DOHH2 (cell line): ENCODE results near the gene IGF2BP1.
"Not testable (repeated sequence)": the region's sequence is repeated elsewhere in the genome, so short reads cannot be mapped to it uniquely, and the experiment has no call there.

Experiments used
- H3F3A ChIP-seq: fragments of 200-600 bp; sonication (generic), shearing (Covaris generic); 2 replicates; pipeline ENCODE4 v1.6.0; 2016; ENCODE audit warnings: antibody characterized with exemption, mild to moderate bottlenecking; ENCODE audit not compliant: control insufficient read depth, insufficient read depth
- H3K27ac ChIP-seq: fragments of 200-600 bp; sonication (generic); 2 replicates; pipeline ENCODE4 v1.5.1; 2014; ENCODE audit warnings: low read depth, mild to moderate bottlenecking, low read length, moderate library complexity
- H3K27me3 ChIP-seq: fragments of 200-600 bp; sonication (generic); 2 replicates; pipeline ENCODE4 v1.6.1; 2014; ENCODE audit warnings: mild to moderate bottlenecking, low read length, mixed read lengths; ENCODE audit not compliant: control insufficient read depth
- H3K36me3 ChIP-seq: fragments of 200-600 bp; sonication (generic); 2 replicates; pipeline ENCODE4 v1.6.1; 2014; ENCODE audit warnings: mild to moderate bottlenecking, low read length, moderate library complexity, mixed read lengths; ENCODE audit not compliant: control insufficient read depth
- H3K4me1 ChIP-seq: fragments of 200-600 bp; sonication (generic); 2 replicates; pipeline ENCODE4 v1.6.1; 2014; ENCODE audit warnings: mild to moderate bottlenecking, low read length, mixed read lengths; ENCODE audit not compliant: control insufficient read depth
- H3K4me2 ChIP-seq: fragments of 200-600 bp; sonication (generic); 2 replicates; pipeline ENCODE4 v1.6.0; 2014; ENCODE audit warnings: mild to moderate bottlenecking, low read length, moderate library complexity
- H3K4me3 ChIP-seq: fragments of 200-600 bp; sonication (generic); 2 replicates; pipeline ENCODE4 v1.5.1; 2014; ENCODE audit warnings: mild to moderate bottlenecking, low read length, mixed read lengths
- H3K79me2 ChIP-seq: fragments of 200-600 bp; sonication (generic); 2 replicates; pipeline ENCODE4 v1.6.1; 2014; ENCODE audit warnings: mild to moderate bottlenecking, low read length, mixed read lengths; ENCODE audit not compliant: control insufficient read depth
- H3K9me2 ChIP-seq: fragments of 200-600 bp; sonication (generic); replicated peaks from 2 replicates; pipeline ENCODE4 v1.6.1; 2014; ENCODE audit warnings: mild to moderate bottlenecking, low read length, mixed read lengths; ENCODE audit not compliant: control insufficient read depth
- H3K9me3 ChIP-seq: fragments of 200-600 bp; sonication (generic); 2 replicates; pipeline ENCODE4 v1.6.1; 2014; ENCODE audit warnings: antibody characterized with exemption, low read length, mixed read lengths; ENCODE audit not compliant: control insufficient read depth, insufficient read depth
- H4K20me1 ChIP-seq: fragments of 200-600 bp; sonication (generic); 2 replicates; pipeline ENCODE4 v1.6.0; 2014; ENCODE audit warnings: low read depth, mild to moderate bottlenecking, antibody characterized with exemption, low read length, moderate library complexity; ENCODE audit not compliant: control insufficient read depth, insufficient read depth
- EZH2phosphoT487 ChIP-seq: fragments of 200-600 bp; sonication (generic); IDR thresholded peaks from 2 replicates; pipeline ENCODE4 v1.6.1; 2017; ENCODE audit warnings: borderline replicate concordance, mild to moderate bottlenecking, antibody characterized with exemption, low read length, moderate library complexity, mixed read lengths
- TF ChIP-seq, protein P1 (sequence below): fragments of 200-600 bp; sonication (generic); IDR thresholded peaks from one replicate; pipeline ENCODE4 v1.5.1; 2014; ENCODE audit warnings: antibody characterized with exemption, mild to moderate bottlenecking, low read depth, low read length; ENCODE audit not compliant: poor library complexity, severe bottlenecking

IGF2BP1 gene

DNA sequence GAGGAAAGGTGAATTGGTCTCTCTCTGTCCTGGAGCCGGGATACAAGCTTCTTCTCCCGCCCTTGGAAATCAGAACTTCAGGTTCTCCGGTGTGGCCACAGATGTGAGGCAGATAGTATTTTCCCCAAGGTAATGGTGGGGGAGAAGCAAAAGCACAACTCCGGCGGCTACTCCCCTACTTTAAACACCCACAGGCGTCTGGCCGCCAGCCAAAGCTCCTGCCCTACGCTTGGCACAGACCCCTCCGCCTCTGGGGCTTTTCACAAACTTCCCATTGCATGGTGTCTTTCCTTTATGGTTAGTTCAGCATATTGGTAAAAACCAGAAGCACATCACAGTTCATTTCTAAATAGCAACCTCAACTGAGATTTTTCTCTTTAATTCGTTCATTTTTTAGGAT lies 95.9 kb downstream of the IGF2BP1 start:
- Histone ChIP-seq H4K20me1 (no peaks in the 10 kb centered on the region), H3F3A (no peaks in the 10 kb centered on the region), H3K9me3 (no peaks in the 10 kb centered on the region), H3K4me3 (no peak overlapping the region), H3K27ac (no peak overlapping the region), H3K9me2 (no peaks in the 10 kb centered on the region), H3K36me3 (no peaks in the 10 kb centered on the region), H3K4me1 (no peaks in the 10 kb centered on the region), H3K27me3 (no peaks in the 10 kb centered on the region), H3K4me2 (no peak overlapping the region), H3K79me2 (no peaks in the 10 kb centered on the region)
- no peak for TF ChIP-seq EZH2phosphoT487
- TF ChIP-seq, protein P1, sequence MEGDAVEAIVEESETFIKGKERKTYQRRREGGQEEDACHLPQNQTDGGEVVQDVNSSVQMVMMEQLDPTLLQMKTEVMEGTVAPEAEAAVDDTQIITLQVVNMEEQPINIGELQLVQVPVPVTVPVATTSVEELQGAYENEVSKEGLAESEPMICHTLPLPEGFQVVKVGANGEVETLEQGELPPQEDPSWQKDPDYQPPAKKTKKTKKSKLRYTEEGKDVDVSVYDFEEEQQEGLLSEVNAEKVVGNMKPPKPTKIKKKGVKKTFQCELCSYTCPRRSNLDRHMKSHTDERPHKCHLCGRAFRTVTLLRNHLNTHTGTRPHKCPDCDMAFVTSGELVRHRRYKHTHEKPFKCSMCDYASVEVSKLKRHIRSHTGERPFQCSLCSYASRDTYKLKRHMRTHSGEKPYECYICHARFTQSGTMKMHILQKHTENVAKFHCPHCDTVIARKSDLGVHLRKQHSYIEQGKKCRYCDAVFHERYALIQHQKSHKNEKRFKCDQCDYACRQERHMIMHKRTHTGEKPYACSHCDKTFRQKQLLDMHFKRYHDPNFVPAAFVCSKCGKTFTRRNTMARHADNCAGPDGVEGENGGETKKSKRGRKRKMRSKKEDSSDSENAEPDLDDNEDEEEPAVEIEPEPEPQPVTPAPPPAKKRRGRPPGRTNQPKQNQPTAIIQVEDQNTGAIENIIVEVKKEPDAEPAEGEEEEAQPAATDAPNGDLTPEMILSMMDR: no peak

DNA sequence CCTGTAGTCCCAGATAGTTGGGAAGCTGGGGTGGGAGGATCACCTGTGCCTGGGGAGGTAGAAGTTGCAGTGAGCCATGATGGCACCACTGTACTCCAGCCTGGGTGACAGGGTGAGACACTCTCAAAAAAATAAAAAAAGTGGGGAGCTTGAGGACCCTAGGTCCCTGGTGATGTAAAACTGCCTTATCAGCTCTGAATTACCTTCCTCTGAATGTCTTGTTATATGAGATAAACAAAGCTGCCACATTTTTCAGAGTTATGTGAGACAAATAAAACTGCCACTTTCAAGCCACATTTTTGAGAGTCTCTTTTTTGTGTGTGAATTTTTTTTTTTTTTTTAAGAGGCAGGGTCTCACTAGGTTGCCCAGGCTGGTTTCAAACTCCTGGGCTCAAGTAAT lies 103.4 kb downstream of the IGF2BP1 start:
- Histone ChIP-seq H3K4me2 (no peak overlapping the region), H3K4me1 (no peaks in the 10 kb centered on the region)
- TF ChIP-seq EZH2phosphoT487: no peak
- TF ChIP-seq, protein P1: no peak

DNA sequence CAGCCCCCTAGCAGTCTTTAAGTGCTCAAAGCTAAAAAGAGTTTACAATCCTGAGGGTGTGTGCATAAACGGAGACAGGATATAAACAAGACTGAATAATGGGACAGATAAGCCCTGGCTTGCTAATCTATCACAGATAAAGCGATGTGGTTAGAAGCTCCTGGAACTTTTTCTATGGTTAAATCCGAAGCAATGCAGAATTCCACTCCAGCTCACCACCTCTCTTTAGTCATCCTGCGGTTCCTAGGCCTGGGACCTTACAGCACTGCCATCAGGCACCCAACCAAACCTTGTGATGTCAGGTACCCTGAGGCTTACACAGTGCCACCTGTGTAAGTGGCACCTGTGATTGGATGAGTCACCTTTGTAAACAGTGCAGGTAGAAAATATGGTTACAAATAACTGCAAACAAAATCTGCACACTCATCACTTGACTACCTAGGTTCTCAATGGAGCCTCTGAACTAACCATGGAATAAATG lies 103.9 kb downstream of the IGF2BP1 start:
- Histone ChIP-seq H3K27ac (no peak overlapping the region), H3K4me2 (no peak overlapping the region), H3K4me1 (no peaks in the 10 kb centered on the region), H3F3A (no peaks in the 10 kb centered on the region), H3K36me3 (no peaks in the 10 kb centered on the region), H3K9me2 (no peaks in the 10 kb centered on the region), H3K9me3 (no peaks in the 10 kb centered on the region), H3K79me2 (no peaks in the 10 kb centered on the region), H4K20me1 (no peaks in the 10 kb centered on the region), H3K4me3 (no peak overlapping the region), H3K27me3 (peaks cover 2% of the 10 kb centered on the region; the same call in 1 of the 2 replicates)
- TF ChIP-seq, protein P1: no peak
- TF ChIP-seq EZH2phosphoT487: no peak

More for the DNA sequence above, 103.4 kb downstream of the IGF2BP1 start:
- Histone ChIP-seq H4K20me1 (no peaks in the 10 kb centered on the region), H3F3A (no peaks in the 10 kb centered on the region), H3K4me3 (no peak overlapping the region), H3K36me3 (no peaks in the 10 kb centered on the region), H3K79me2 (no peaks in the 10 kb centered on the region), H3K27ac (no peak overlapping the region), H3K27me3 (peaks cover 2% of the 10 kb centered on the region; the same call in 1 of the 2 replicates), H3K9me3 (no peaks in the 10 kb centered on the region), H3K9me2 (no peaks in the 10 kb centered on the region)

DNA sequence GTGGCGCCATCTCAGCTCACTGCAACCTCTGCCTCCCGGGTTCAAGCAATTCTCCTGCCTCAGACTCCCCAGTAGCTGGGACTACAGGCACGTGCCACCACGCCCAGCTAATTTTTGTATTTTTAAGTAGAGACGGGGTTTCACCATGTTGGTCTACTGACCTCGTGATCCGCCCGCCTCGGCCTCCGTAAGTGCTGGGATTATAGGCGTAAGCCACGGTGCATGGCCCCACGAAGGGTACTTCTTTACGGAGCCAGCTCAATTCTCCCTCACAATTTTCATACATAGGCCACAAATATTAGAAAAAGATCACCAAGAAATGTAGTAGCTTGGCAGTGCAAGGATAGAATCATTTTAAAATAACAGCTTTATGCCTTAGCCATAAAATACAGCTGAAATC lies 106.2 kb downstream of the IGF2BP1 start:
- H3K4me2 ChIP-seq, H3K36me3 ChIP-seq, H3K27ac ChIP-seq, H3K79me2 ChIP-seq, H3K27me3 ChIP-seq, H4K20me1 ChIP-seq, H3F3A ChIP-seq, H3K9me2 ChIP-seq, H3K4me1 ChIP-seq, H3K9me3 ChIP-seq, H3K4me3 ChIP-seq: not testable (repeated sequence)
